Neural crest cell (in vitro differentiated cells): ENCODE measurements around the gene ATP6V0E2. TPM values are rescaled to one million over a fixed set of nuclear protein-coding genes. Genes with fewer than 3 reads are reported as not detected.

Source experiments
- DNase-seq: peaks from one replicate; pipeline ENCODE4 v3.0.0; 2021; ENCODE audit warnings: low read depth, mixed read lengths, low spot score
- H3K27ac Mint-ChIP-seq: one replicate; pipeline ENCODE4 v1.8.0; 2021; ENCODE audit warnings: mild to moderate bottlenecking, mixed read lengths; ENCODE audit not compliant: unreplicated experiment
- H3K27me3 Mint-ChIP-seq: 2 replicates; pipeline ENCODE4 v1.8.0; 2021; ENCODE audit warnings: low read depth, mild to moderate bottlenecking, mixed read lengths
- H3K36me3 Mint-ChIP-seq: 2 replicates; pipeline ENCODE4 v1.8.0; 2021; ENCODE audit warnings: low read depth, mild to moderate bottlenecking, mixed read lengths
- H3K4me1 Mint-ChIP-seq: 2 replicates; pipeline ENCODE4 v1.8.0; 2021; ENCODE audit warnings: mixed read lengths
- H3K4me3 Mint-ChIP-seq: one replicate; pipeline ENCODE4 v1.8.0; 2021; ENCODE audit warnings: mild to moderate bottlenecking, mixed read lengths
- H3K9me3 Mint-ChIP-seq: 2 replicates; pipeline ENCODE4 v1.8.0; 2021; ENCODE audit warnings: mixed read lengths
- total RNA-seq: library from RNA; stranded (reverse); gene quantifications from 2 replicates; pipeline ENCODE4 v1.2.1, GENCODE V29; 2021
- TF ChIP-seq, protein P1 (sequence below): fragments of 200-600 bp; sonication (generic); conservative IDR thresholded peaks from 2 replicates; pipeline ENCODE4 v1.5.0; 2021; ENCODE audit warnings: antibody characterized with exemption, mild to moderate bottlenecking

The ATP6V0E2 gene
- total RNA-seq, 1 donor from 2014 or later, result 87.4 TPM

DNA sequence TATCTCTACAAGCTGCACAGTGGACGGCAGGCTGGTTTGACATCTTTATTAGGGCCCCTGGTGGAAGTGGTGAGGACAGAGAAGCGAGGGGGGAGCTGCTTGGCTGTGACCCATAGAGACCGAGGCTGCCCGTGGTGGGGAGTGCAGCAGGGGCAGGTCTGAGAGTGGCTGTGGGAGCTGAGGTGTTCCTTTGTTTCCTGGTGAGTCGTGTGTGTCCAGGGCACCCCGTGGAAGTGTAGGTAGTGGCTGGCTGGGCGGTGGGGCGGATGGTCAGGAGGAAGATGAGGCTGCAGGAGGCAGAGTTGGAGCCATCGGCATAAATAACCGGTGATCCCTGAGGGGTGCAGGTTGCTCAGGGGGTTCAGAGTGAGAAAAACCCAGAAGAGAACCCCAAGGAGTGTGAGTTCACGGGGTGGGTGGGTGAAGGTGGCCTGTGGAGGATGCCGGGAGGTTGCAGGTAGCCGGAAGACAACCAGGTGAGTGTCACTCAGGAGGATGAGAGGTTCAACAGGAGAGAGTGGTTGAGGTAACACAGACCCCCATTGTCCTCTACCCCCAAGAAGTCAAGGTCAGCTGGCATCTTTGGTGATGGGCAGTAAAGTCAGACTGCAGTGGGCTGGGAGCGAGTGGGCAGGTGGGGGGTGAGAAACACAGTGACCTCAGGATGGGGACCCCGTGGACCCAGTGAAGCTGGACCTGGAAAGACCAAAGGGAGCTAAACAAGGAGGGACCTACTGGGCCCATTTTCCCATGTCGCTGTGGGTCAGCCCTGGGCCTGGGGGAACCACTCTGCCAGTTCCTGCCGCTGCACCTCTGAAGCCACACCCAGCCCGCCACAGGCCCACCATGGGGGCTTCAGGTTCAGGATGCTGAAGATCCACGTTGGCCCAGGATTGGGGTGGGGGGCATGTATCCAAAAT lies 7.8 kb downstream of the ATP6V0E2 start:
- Mint-ChIP-seq H3K36me3 (no peaks in the 10 kb centered on the region), H3K4me3 (peak overlapping the region; percentile 34), H3K4me1 (peaks cover 32% of the 10 kb centered on the region), H3K27me3 (no peaks in the 10 kb centered on the region), H3K27ac (no peak overlapping the region), H3K9me3 (no peaks in the 10 kb centered on the region)
- TF ChIP-seq, protein P1, sequence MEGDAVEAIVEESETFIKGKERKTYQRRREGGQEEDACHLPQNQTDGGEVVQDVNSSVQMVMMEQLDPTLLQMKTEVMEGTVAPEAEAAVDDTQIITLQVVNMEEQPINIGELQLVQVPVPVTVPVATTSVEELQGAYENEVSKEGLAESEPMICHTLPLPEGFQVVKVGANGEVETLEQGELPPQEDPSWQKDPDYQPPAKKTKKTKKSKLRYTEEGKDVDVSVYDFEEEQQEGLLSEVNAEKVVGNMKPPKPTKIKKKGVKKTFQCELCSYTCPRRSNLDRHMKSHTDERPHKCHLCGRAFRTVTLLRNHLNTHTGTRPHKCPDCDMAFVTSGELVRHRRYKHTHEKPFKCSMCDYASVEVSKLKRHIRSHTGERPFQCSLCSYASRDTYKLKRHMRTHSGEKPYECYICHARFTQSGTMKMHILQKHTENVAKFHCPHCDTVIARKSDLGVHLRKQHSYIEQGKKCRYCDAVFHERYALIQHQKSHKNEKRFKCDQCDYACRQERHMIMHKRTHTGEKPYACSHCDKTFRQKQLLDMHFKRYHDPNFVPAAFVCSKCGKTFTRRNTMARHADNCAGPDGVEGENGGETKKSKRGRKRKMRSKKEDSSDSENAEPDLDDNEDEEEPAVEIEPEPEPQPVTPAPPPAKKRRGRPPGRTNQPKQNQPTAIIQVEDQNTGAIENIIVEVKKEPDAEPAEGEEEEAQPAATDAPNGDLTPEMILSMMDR, result no peak
- DNase-seq, result no peak

DNA sequence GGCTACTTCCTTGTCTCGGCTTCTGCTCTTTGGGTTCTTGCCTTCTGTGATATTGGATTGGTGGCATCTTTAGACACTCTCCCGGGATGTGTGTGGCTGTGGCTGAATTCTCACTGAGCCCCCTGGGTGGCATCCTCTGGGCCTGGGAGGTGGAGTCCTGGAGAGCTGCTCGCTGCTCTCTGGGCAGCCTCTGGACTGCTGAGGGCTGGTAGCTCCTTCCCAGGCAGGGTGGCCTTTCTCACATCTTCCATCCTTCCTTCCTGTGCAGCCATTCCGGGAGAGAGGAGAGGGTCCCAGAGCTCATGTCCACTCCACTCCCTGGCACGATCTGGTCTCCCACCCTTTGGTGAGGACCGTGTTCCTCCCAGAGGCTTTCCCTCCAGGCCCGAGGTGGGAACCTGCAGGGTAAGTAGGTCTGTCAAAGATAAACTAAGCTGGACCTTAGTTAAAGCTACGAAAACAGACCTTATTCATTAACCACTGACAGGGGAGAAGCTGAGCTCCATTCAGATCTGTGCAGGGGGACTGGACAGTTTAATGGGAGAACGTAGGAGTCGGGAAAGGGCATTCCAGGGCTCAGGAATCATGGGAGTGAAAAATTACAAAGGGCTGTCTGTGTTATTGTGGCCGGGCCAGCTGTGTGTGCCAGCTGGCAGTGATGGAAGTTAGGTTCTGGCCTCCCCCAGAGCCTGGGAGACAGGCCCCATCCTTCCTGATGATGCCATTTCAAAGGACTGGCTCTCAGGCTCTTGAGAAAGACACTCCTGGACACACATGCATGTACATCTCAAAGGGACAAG lies 8.7 kb downstream of the ATP6V0E2 start:
- peak overlapping the region; percentile 42 for H3K4me3 Mint-ChIP-seq
- no peak for DNase-seq
- no peaks in the 10 kb centered on the region for H3K27me3 Mint-ChIP-seq
- TF ChIP-seq, protein P1, result no peak
- peaks cover 32% of the 10 kb centered on the region for H3K4me1 Mint-ChIP-seq
- H3K9me3 Mint-ChIP-seq, result no peaks in the 10 kb centered on the region
- no peaks in the 10 kb centered on the region for H3K36me3 Mint-ChIP-seq
- H3K27ac Mint-ChIP-seq, result peak overlapping the region; percentile 77

DNA sequence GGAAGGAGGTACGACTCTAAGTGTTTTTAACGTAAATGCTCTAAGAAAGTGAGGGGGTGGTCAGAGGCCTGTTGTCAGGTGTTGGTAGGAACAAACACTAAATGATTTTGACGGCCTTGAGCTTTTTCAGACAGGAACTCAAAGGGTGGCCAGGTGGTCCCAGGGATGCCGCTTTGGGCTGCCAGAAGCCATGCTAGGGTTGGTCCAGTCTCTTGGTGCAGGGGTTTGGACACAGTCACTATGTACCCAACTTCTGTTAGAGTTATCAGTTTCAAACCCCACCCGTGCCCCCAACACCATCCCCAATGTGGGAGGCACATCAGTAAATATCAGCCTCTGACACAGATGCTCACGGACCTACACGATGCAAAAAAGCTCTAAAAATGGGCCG lies 9.3 kb downstream of the ATP6V0E2 start:
- Mint-ChIP-seq H3K4me1 (peaks cover 32% of the 10 kb centered on the region), H3K27me3 (no peaks in the 10 kb centered on the region), H3K36me3 (peaks cover 3% of the 10 kb centered on the region), H3K9me3 (peaks cover 3% of the 10 kb centered on the region), H3K27ac (peak overlapping the region; percentile 77), H3K4me3 (peak overlapping the region; percentile 42)
- TF ChIP-seq, protein P1, result no peak
- no peak for DNase-seq

DNA sequence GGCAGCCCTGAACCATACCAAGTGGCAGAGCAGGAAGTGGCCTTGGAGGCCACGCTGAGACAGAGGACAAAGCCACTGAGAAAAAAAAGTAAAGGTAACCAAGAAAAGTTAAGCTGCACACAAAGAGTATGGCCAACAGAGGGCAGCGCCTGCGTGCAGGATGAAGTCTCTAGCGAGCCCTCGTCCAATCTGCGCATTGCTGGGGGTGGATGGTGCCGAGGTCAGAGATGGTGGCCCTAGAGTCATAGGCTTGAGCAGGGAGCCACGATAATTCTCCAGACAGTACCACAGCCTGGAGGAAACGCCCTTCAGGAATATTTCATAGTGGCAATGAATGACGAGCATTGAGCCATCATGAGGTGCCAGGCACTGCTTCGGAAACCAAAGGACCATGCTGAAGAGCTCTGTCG lies 9.7 kb downstream of the ATP6V0E2 start:
- Mint-ChIP-seq H3K27me3 (no peaks in the 10 kb centered on the region), H3K9me3 (peaks cover 3% of the 10 kb centered on the region), H3K27ac (no peak overlapping the region), H3K4me1 (peaks cover 32% of the 10 kb centered on the region), H3K36me3 (peaks cover 3% of the 10 kb centered on the region), H3K4me3 (no peak overlapping the region)
- TF ChIP-seq, protein P1, result peak; percentile 74
- peak; percentile 45 for DNase-seq

DNA sequence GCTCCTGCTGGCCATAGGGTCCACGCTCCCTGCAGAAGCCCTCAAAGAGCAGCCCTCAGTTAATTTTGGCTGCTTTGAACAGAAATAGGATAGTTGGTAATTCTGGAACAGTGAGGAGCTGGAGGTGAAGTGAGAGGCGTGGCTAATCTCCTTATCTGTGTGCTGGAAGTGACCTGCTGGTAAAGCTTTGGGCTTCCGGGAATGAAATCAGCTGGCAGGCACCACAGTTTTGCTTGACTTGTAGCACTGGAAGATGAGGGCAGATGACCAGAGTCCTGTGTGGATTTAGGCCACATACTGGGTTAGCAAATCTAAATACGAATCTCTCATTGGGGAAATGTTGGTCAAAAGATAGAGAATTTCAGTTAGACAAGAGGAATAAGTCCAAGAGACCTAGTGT lies 10.2 kb downstream of the ATP6V0E2 start:
- no peak for DNase-seq

More for the DNA sequence above, 10.2 kb downstream of the ATP6V0E2 start:
- H3K36me3 Mint-ChIP-seq, result peaks cover 3% of the 10 kb centered on the region
- no peaks in the 10 kb centered on the region for H3K27me3 Mint-ChIP-seq
- no peak overlapping the region for H3K4me3 Mint-ChIP-seq
- no peak overlapping the region for H3K27ac Mint-ChIP-seq
- H3K4me1 Mint-ChIP-seq, result peaks cover 32% of the 10 kb centered on the region
- TF ChIP-seq, protein P1, result no peak
- H3K9me3 Mint-ChIP-seq, result peaks cover 3% of the 10 kb centered on the region
